Astrocyte (in vitro differentiated cells and primary cell): ENCODE data around the gene MYADM. TPM values are rescaled to one million over a fixed set of nuclear protein-coding genes. Genes with fewer than 3 reads are reported as not detected.

Experiments
- DNase-seq: peaks from one replicate; pipeline ENCODE4 v3.0.0-alpha.2; 2010; ENCODE audit warnings: low read depth
- FAIRE-seq: peaks from 2 replicates; lab custom pipeline; 2011; peaks lifted over from hg19 to GRCh38; lab: Jason Lieb, UNC
- H2AFZ ChIP-seq: 2 replicates; pipeline ENCODE4 v1.6.0; 2012; ENCODE audit warnings: low read depth, low read length, inconsistent platforms
- H3K27ac ChIP-seq: 2 replicates; pipeline ENCODE4 v1.5.1; 2011; ENCODE audit warnings: low read depth, low read length, inconsistent platforms
- H3K27me3 ChIP-seq: 2 replicates; pipeline ENCODE4 v1.6.0; 2011; ENCODE audit warnings: low read length, inconsistent platforms; ENCODE audit not compliant: insufficient read depth
- H3K36me3 ChIP-seq: 2 replicates; pipeline ENCODE4 v1.5.1; 2011; ENCODE audit warnings: low read length, inconsistent platforms; ENCODE audit not compliant: insufficient read depth
- H3K4me1 ChIP-seq: 2 replicates; pipeline ENCODE4 v1.5.1; 2011; ENCODE audit warnings: low read length, inconsistent platforms; ENCODE audit not compliant: insufficient read depth
- H3K4me2 ChIP-seq: 2 replicates; pipeline ENCODE4 v1.6.0; 2012; ENCODE audit warnings: low read length, inconsistent platforms
- H3K4me3 ChIP-seq: 2 replicates; pipeline ENCODE4 v1.5.1; 2011; ENCODE audit warnings: low read depth, mild to moderate bottlenecking, low read length, inconsistent platforms; ENCODE audit not compliant: insufficient read depth
- H3K79me2 ChIP-seq: 2 replicates; pipeline ENCODE4 v1.6.0; 2012; ENCODE audit warnings: mild to moderate bottlenecking, low read length, inconsistent platforms; ENCODE audit not compliant: insufficient read depth
- H3K9ac ChIP-seq: 2 replicates; pipeline ENCODE4 v1.6.0; 2012; ENCODE audit warnings: mild to moderate bottlenecking, low read length, inconsistent platforms
- H3K9me3 ChIP-seq: 2 replicates; pipeline ENCODE4 v1.5.1; 2012; ENCODE audit warnings: low read depth, mild to moderate bottlenecking, low read length, inconsistent platforms; ENCODE audit not compliant: insufficient read depth
- H4K20me1 ChIP-seq: 2 replicates; pipeline ENCODE4 v1.6.0; 2012; ENCODE audit warnings: low read length, inconsistent platforms; ENCODE audit not compliant: insufficient read depth
- H3K27ac Mint-ChIP-seq: one replicate; pipeline ENCODE4 v1.8.0; 2021; ENCODE audit warnings: mild to moderate bottlenecking, mixed read lengths; ENCODE audit not compliant: unreplicated experiment
- H3K27me3 Mint-ChIP-seq: one replicate; pipeline ENCODE4 v1.8.0; 2021; ENCODE audit warnings: low read depth, mixed read lengths; ENCODE audit not compliant: unreplicated experiment
- H3K36me3 Mint-ChIP-seq: one replicate; pipeline ENCODE4 v1.8.0; 2021; ENCODE audit warnings: low read depth, mixed read lengths; ENCODE audit not compliant: unreplicated experiment
- H3K4me1 Mint-ChIP-seq: one replicate; pipeline ENCODE4 v1.8.0; 2021; ENCODE audit warnings: low read depth, mixed read lengths; ENCODE audit not compliant: unreplicated experiment
- H3K4me3 Mint-ChIP-seq: one replicate; pipeline ENCODE4 v1.8.0; 2021; ENCODE audit warnings: mild to moderate bottlenecking, moderate library complexity, mixed read lengths; ENCODE audit not compliant: unreplicated experiment
- H3K9me3 Mint-ChIP-seq: one replicate; pipeline ENCODE4 v1.8.0; 2021; ENCODE audit warnings: mild to moderate bottlenecking, mixed read lengths; ENCODE audit not compliant: unreplicated experiment
- EZH2 ChIP-seq: IDR thresholded peaks from 2 replicates; pipeline ENCODE4 v1.6.1; 2012; ENCODE audit warnings: mild to moderate bottlenecking, low read length, inconsistent platforms; ENCODE audit not compliant: insufficient read depth
- total RNA-seq: library from RNA; stranded (reverse); gene quantifications from 2 replicates; pipeline ENCODE4 v1.2.1, GENCODE V29; 2021
- TF ChIP-seq, protein P1 (sequence below): IDR thresholded peaks from 2 replicates; pipeline ENCODE4 v1.5.1; 2011; ENCODE audit warnings: low read depth, mild to moderate bottlenecking, inconsistent platforms, low read length, moderate library complexity; ENCODE audit not compliant: insufficient read depth

The MYADM gene
- total RNA-seq, 1 donor from 2014 or later: 221 TPM

GRCh38 chr19:53907690-53908089 lies 40.0 kb downstream of the MYADM start:
- no peak for FAIRE-seq
- Mint-ChIP-seq H3K27ac (no peak overlapping the region), H3K36me3 (peaks cover 4% of the 10 kb centered on the region), H3K9me3 (peaks cover 3% of the 10 kb centered on the region), H3K27me3 (peaks cover 82% of the 10 kb centered on the region), H3K4me1 (peaks cover 9% of the 10 kb centered on the region), H3K4me3 (peak overlapping the region; percentile 41)
- Histone ChIP-seq H3K36me3 (no peaks in the 10 kb centered on the region), H3K79me2 (no peaks in the 10 kb centered on the region), H3K27me3 (peaks cover 46% of the 10 kb centered on the region), H3K4me1 (peaks cover 2% of the 10 kb centered on the region), H4K20me1 (no peaks in the 10 kb centered on the region), H3K9me3 (no peaks in the 10 kb centered on the region), H2AFZ (peak overlapping the region; percentile 68), H3K4me3 (peak overlapping the region; percentile 31), H3K27ac (no peak overlapping the region), H3K4me2 (peak overlapping the region; percentile 83), H3K9ac (no peak overlapping the region)
- DNase-seq: no peak
- TF ChIP-seq, protein P1, sequence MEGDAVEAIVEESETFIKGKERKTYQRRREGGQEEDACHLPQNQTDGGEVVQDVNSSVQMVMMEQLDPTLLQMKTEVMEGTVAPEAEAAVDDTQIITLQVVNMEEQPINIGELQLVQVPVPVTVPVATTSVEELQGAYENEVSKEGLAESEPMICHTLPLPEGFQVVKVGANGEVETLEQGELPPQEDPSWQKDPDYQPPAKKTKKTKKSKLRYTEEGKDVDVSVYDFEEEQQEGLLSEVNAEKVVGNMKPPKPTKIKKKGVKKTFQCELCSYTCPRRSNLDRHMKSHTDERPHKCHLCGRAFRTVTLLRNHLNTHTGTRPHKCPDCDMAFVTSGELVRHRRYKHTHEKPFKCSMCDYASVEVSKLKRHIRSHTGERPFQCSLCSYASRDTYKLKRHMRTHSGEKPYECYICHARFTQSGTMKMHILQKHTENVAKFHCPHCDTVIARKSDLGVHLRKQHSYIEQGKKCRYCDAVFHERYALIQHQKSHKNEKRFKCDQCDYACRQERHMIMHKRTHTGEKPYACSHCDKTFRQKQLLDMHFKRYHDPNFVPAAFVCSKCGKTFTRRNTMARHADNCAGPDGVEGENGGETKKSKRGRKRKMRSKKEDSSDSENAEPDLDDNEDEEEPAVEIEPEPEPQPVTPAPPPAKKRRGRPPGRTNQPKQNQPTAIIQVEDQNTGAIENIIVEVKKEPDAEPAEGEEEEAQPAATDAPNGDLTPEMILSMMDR: no peak

DNA sequence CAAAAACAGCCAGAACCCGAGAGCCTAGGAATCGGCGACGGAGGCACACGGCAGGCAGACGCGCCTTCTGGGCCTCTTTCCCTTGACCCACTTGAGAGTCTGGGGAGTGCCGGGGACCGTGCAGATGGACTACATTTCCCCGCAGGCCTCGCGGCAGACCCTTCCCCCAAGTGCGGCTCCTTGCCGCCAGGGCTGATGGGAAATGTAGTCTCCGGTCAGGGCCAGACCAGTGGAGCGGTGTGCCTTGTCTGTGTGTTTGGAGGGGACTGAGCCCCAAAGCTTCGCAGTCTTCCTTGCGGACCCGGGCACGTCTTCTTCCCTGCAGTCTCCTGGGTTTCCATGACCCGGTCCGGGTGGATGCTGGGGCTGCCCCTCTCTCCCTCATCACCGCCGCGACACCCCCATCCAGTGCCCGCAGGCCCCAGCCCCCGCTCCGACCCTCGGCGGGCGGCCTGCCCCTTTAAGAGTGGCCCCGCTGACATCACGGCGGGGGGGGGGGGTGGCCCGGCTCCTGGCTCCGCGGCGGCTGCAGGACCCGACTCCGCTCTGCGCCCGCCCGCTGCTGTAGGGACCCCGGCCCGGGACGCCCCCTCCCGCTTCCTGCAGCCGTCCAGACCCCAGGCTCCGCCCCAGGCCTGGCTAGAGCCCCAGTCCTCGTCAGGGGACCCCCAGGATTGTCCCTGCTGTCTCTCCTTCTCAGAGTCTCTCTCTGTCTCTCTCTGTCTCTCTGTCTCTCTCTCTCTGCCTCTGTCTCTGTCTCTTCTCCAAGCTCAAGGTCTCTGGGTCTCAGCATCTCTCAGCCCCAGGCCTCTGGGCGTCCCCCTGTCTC lies 40.6 kb downstream of the MYADM start:
- no peaks in the 10 kb centered on the region for H3K36me3 ChIP-seq
- no peaks in the 10 kb centered on the region for H3K79me2 ChIP-seq
- peaks cover 3% of the 10 kb centered on the region for H3K9me3 Mint-ChIP-seq
- peaks cover 2% of the 10 kb centered on the region for H3K4me1 ChIP-seq
- peaks cover 80% of the 10 kb centered on the region for H3K27me3 Mint-ChIP-seq
- H3K4me1 Mint-ChIP-seq: peaks cover 9% of the 10 kb centered on the region
- H3K27ac Mint-ChIP-seq: no peak overlapping the region
- peak overlapping the region; percentile 82 for H3K4me3 Mint-ChIP-seq
- peak; percentile 90 for TF ChIP-seq EZH2
- TF ChIP-seq, protein P1: no peak
- no peaks in the 10 kb centered on the region for H3K9me3 ChIP-seq
- no peak overlapping the region for H3K27ac ChIP-seq
- H2AFZ ChIP-seq: peak overlapping the region; percentile 68
- peak overlapping the region; percentile 83 for H3K4me2 ChIP-seq
- FAIRE-seq (no peak), DNase-seq (peak; percentile 21)
- peaks cover 46% of the 10 kb centered on the region for H3K27me3 ChIP-seq
- no peaks in the 10 kb centered on the region for H4K20me1 ChIP-seq
- H3K9ac ChIP-seq: peak overlapping the region; percentile 17
- peaks cover 4% of the 10 kb centered on the region for H3K36me3 Mint-ChIP-seq
- H3K4me3 ChIP-seq: peak overlapping the region; percentile 31

- Mint-ChIP-seq H3K4me3 (peak within 1 kb of the TSS; percentile 83), H3K9me3 (peaks cover 3% of the 10 kb centered on the region), H3K27ac (no peak within 1 kb of the TSS), H3K36me3 (peaks cover 4% of the 10 kb centered on the region), H3K27me3 (peaks cover 77% of the 10 kb centered on the region), H3K4me1 (peaks cover 9% of the 10 kb centered on the region)
- Histone ChIP-seq H3K9ac (peak within 1 kb of the TSS; percentile 52), H3K4me3 (peak within 1 kb of the TSS; percentile 44), H3K9me3 (no peaks in the 10 kb centered on the region), H3K27ac (no peak within 1 kb of the TSS), H4K20me1 (no peaks in the 10 kb centered on the region), H3K27me3 (peaks cover 46% of the 10 kb centered on the region), H2AFZ (peak within 1 kb of the TSS; percentile 73), H3K36me3 (no peaks in the 10 kb centered on the region), H3K4me1 (peaks cover 2% of the 10 kb centered on the region), H3K4me2 (peak within 1 kb of the TSS; percentile 87), H3K79me2 (no peaks in the 10 kb centered on the region)
- FAIRE-seq (no peak), DNase-seq (no peak)
- no peak for TF ChIP-seq EZH2
- TF ChIP-seq, protein P1: no peak
These were observed 41.3 kb downstream of the MYADM start, which contains the start of gene CACNG7 for GRCh38 chr19:53908935-53909415. TSS of gene CACNG7 (plus strand) at chr19:53909278. CDS start at chr19:53912832, 3,554 bp downstream.
